Upper lobe of left lung (tissue), 6 donors: ENCODE data around the gene ST14. TPM values are rescaled to one million over a fixed set of nuclear protein-coding genes. Genes with fewer than 3 reads are reported as not detected.

ENCODE experiments used
- ATAC-seq, 2 donors: fragments of 200-7000 bp; cut with Tn5 transposase; one replicate each; pipeline ENCODE4 v1.9.1; 2022; ENCODE audit warnings: mild to moderate bottlenecking in 2 of 2, moderate library complexity in 2 of 2; ENCODE audit not compliant: low FRiP score in 2 of 2
- DNase-seq, 2 donors: peaks; one replicate each; pipeline ENCODE4 v3.0.0-alpha.2; 2019 to 2020
- H3K27ac ChIP-seq, 4 donors: fragments of 200-600 bp; sonication (generic); one replicate each; pipeline ENCODE4 v1.5.1; 2016 to 2019
- H3K27me3 ChIP-seq, 4 donors: fragments of 200-600 bp; sonication (generic); one replicate each; pipeline ENCODE4 v1.5.1; 2017 to 2019
- H3K36me3 ChIP-seq, 4 donors: fragments of 200-600 bp; sonication (generic); one replicate each; pipeline ENCODE4 v1.5.1; 2016 to 2019
- H3K4me1 ChIP-seq, 4 donors: fragments of 200-600 bp; sonication (generic); one replicate each; pipeline ENCODE4 v1.5.1; 2018 to 2019
- H3K4me3 ChIP-seq, 4 donors: fragments of 200-600 bp; sonication (generic); one replicate each; pipeline ENCODE4 v1.5.1; 2017 to 2019; ENCODE audit warnings: mild to moderate bottlenecking in 2 of 4, moderate library complexity in 1 of 4
- H3K9me3 ChIP-seq, 4 donors: fragments of 200-600 bp; sonication (generic); one replicate each; pipeline ENCODE4 v1.5.1; 2018 to 2019
- CTCF ChIP-seq, 6 experiments: fragments of 450-650 bp in 4 of 6; fragments of 200-600 bp in 2 of 6; sonication (generic) in 2 of 6; IDR thresholded peaks; one replicate each; pipeline ENCODE4 v1.5.1; 2016 to 2019; ENCODE audit warnings: antibody characterized with exemption in 6 of 6
- EP300 ChIP-seq, 4 donors: sonication (generic); formaldehyde crosslinking; IDR thresholded peaks; one replicate each; pipeline ENCODE4 v1.5.1; 2017; ENCODE audit warnings: antibody characterized with exemption in 4 of 4, control low read depth in 2 of 4
- POLR2A ChIP-seq, 4 donors: fragments of 450-650 bp; IDR thresholded peaks; one replicate each; pipeline ENCODE4 v1.5.1; 2016 to 2017; ENCODE audit warnings: antibody characterized with exemption in 4 of 4, mild to moderate bottlenecking in 2 of 4
- POLR2AphosphoS5 ChIP-seq, 2 donors: sonication (generic); formaldehyde crosslinking; IDR thresholded peaks; one replicate each; pipeline ENCODE4 v1.5.1; 2017; ENCODE audit warnings: antibody characterized with exemption in 2 of 2
- WGBS, 2 donors: methylation state at CpG; one replicate each; pipeline ENCODE4 v1.1.5; 2017 to 2018; 5-methylcytosine and 5-hydroxymethylcytosine counted together
- total RNA-seq, 6 donors: library from RNA; depleted of rRNA in 4 of 6; stranded (reverse); fragments of >200 nt in 4 of 6; gene quantifications; one replicate each; pipeline versions ENCODE4 v1.1.0 to v1.2.1, GENCODE V29; 2016 to 2021
- donor health status: DM: no; HTN: no; CAD: no; lungs with moderate emphysema.
- donor health status: DM: no; HTN: yes; CAD: no; lungs with severe emphysema.

The ST14 gene
- total RNA-seq, 6 donors from 2014 or later, result 49.2 to 105 (median 72.1) TPM

GRCh38 chr11:130198292-130198691 lies 38.7 kb downstream of the ST14 start:
- H3K4me3 ChIP-seq, result no peak overlapping the region
- H3K27ac ChIP-seq, result no peak overlapping the region
- H3K36me3 ChIP-seq, result peaks cover 3 to 59% (median 35%) of the 10 kb centered on the region in 4 donors
- ATAC-seq, result no peak
- H3K9me3 ChIP-seq, result no peaks in the 10 kb centered on the region
- WGBS, 2 donors, result 82% methylated on average over 20 to 22 of the region's 22 CpGs
- no peaks in the 10 kb centered on the region for H3K27me3 ChIP-seq
- TF ChIP-seq EP300 (IDR thresholded peaks at IDR 0.05) (no peak), CTCF (IDR thresholded peaks at IDR 0.05) (no peak), POLR2A (IDR thresholded peaks at IDR 0.05) (no peak), POLR2AphosphoS5 (IDR thresholded peaks at IDR 0.05) (no peak)
- no peak for DNase-seq
- no peaks in the 10 kb centered on the region for H3K4me1 ChIP-seq

GRCh38 chr11:130198964-130199363 lies 39.4 kb downstream of the ST14 start:
- Histone ChIP-seq H3K36me3 (peaks cover 3 to 58% (median 35%) of the 10 kb centered on the region in 4 donors), H3K27ac (no peak overlapping the region), H3K9me3 (no peaks in the 10 kb centered on the region), H3K4me1 (no peaks in the 10 kb centered on the region), H3K4me3 (no peak overlapping the region), H3K27me3 (no peaks in the 10 kb centered on the region)
- DNase-seq (no peak), ATAC-seq (no peak)
- WGBS, 2 donors, result 90 to 92% methylated on average over 7 to 15 of the region's 15 CpGs
- no peak for TF ChIP-seq EP300 (IDR thresholded peaks at IDR 0.05)
- no peak for TF ChIP-seq CTCF (IDR thresholded peaks at IDR 0.05)
- TF ChIP-seq POLR2A (IDR thresholded peaks at IDR 0.05), result no peak
- TF ChIP-seq POLR2AphosphoS5 (IDR thresholded peaks at IDR 0.05), result no peak

GRCh38 chr11:130199792-130200191 lies 40.2 kb downstream of the ST14 start:
- no peak for DNase-seq
- Histone ChIP-seq H3K4me1 (no peaks in the 10 kb centered on the region), H3K4me3 (no peak overlapping the region), H3K36me3 (peaks cover 3 to 51% (median 31%) of the 10 kb centered on the region in 4 donors), H3K9me3 (no peaks in the 10 kb centered on the region), H3K27me3 (no peaks in the 10 kb centered on the region), H3K27ac (no peak overlapping the region)
- no peak for ATAC-seq
- 83 to 85% methylated on average over 8 to 12 of the region's 12 CpGs for WGBS, 2 donors
- TF ChIP-seq EP300 (IDR thresholded peaks at IDR 0.05), result no peak

GRCh38 chr11:130201026-130201425 lies 41.4 kb downstream of the ST14 start:
- DNase-seq, result no peak

GRCh38 chr11:130202009-130202817 lies 42.6 kb downstream of the ST14 start:
- no peaks in the 10 kb centered on the region for H3K9me3 ChIP-seq
- ATAC-seq (no peak), DNase-seq (no peak)
- no peaks in the 10 kb centered on the region for H3K4me1 ChIP-seq
- peaks cover 3 to 38% (median 23%) of the 10 kb centered on the region in 4 donors for H3K36me3 ChIP-seq
- H3K27ac ChIP-seq, result no peak overlapping the region
- no peaks in the 10 kb centered on the region for H3K27me3 ChIP-seq
- 72 to 73% methylated on average over 11 to 12 of the region's 12 CpGs for WGBS, 2 donors
- H3K4me3 ChIP-seq, result no peak overlapping the region
- TF ChIP-seq POLR2A (IDR thresholded peaks at IDR 0.05) (no peak), POLR2AphosphoS5 (IDR thresholded peaks at IDR 0.05) (no peak), CTCF (IDR thresholded peaks at IDR 0.05) (no peak), EP300 (IDR thresholded peaks at IDR 0.05) (no peak)

More at GRCh38 chr11:130201026-130201425, 41.4 kb downstream of the ST14 start:
- TF ChIP-seq EP300 (IDR thresholded peaks at IDR 0.05) (no peak), CTCF (IDR thresholded peaks at IDR 0.05) (no peak), POLR2AphosphoS5 (IDR thresholded peaks at IDR 0.05) (no peak), POLR2A (IDR thresholded peaks at IDR 0.05) (no peak)
- Histone ChIP-seq H3K27ac (no peak overlapping the region), H3K4me3 (no peak overlapping the region), H3K27me3 (no peaks in the 10 kb centered on the region), H3K9me3 (no peaks in the 10 kb centered on the region), H3K36me3 (peaks cover 3 to 48% (median 31%) of the 10 kb centered on the region in 4 donors), H3K4me1 (no peaks in the 10 kb centered on the region)
- ATAC-seq, result no peak
- 90 to 93% methylated on average over 3 to 6 of the region's 7 CpGs for WGBS, 2 donors
